K562 (cell line): ENCODE measurements around the gene CFD.

Experiments
- ELF4 ChIP-seq: fragments of 450-650 bp; formaldehyde crosslinking; IDR thresholded peaks from 2 replicates; pipeline ENCODE4 v1.4.0; 2022; ENCODE audit warnings: missing genetic modification characterization
- POLR2A ChIP-seq: fragments of 450-650 bp; conservative IDR thresholded peaks from 2 replicates; pipeline ENCODE4 v1.6.1; 2016
- POLR2AphosphoS5 ChIP-seq: IDR thresholded peaks from 2 replicates; pipeline ENCODE4 v1.6.1; 2011; ENCODE audit warnings: mild to moderate bottlenecking, low read depth, low read length, moderate library complexity; ENCODE audit not compliant: control insufficient read depth, insufficient read depth
- TCF7L2 ChIP-seq: fragments of 150-350 bp; IDR thresholded peaks from 2 replicates; pipeline ENCODE4 v1.6.1; 2016; ENCODE audit warnings: low read depth, mild to moderate bottlenecking, low read length, moderate library complexity
- TF ChIP-seq, protein P1 (sequence below): fragments of 450-650 bp; IDR thresholded peaks from 2 replicates; pipeline ENCODE4 v1.6.1; 2016

DNA sequence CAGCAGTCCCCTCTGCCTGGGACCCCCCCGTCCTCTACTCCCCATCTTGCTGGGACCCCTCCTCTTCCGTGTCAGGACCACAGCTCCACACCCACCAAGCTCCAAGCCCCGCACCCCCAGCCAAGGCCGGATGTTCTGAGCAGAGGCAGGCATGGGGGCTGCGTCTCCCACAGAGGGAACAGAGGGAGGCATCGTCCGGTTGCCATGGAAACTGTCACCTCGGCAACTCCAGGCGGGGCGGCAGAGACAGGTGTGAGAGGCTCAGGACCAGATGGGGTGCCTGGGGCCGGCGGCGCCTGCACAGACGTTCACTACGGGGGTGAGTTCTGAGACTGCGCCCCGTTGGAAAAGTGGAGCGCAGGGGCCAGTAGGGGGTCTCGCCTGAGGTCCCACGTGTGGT is 39.2 kb downstream of the CFD start:
- TF ChIP-seq ELF4 (CRISPR knock-in tag) (no peak), POLR2A (peak; percentile 28; the same call in 1 of the 2 replicates), TCF7L2 (no peak), POLR2AphosphoS5 (no peak; the same call in 1 of the 2 replicates)
- TF ChIP-seq, protein P1, sequence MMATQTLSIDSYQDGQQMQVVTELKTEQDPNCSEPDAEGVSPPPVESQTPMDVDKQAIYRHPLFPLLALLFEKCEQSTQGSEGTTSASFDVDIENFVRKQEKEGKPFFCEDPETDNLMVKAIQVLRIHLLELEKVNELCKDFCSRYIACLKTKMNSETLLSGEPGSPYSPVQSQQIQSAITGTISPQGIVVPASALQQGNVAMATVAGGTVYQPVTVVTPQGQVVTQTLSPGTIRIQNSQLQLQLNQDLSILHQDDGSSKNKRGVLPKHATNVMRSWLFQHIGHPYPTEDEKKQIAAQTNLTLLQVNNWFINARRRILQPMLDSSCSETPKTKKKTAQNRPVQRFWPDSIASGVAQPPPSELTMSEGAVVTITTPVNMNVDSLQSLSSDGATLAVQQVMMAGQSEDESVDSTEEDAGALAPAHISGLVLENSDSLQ, result no peak
